Measurements from ENCODE around the gene EPB41L4A.
A peak's percentile ranks its signal among the peaks of the same experiment; 100 is the strongest.

EPB41L4A gene

GRCh38 chr5:112306956-112307355 lies 112.1 kb downstream of the EPB41L4A start:
- DNase-seq: no peak

- no peak for DNase-seq
These were observed 114.3 kb downstream of the EPB41L4A start for GRCh38 chr5:112304743-112305142.

DNA sequence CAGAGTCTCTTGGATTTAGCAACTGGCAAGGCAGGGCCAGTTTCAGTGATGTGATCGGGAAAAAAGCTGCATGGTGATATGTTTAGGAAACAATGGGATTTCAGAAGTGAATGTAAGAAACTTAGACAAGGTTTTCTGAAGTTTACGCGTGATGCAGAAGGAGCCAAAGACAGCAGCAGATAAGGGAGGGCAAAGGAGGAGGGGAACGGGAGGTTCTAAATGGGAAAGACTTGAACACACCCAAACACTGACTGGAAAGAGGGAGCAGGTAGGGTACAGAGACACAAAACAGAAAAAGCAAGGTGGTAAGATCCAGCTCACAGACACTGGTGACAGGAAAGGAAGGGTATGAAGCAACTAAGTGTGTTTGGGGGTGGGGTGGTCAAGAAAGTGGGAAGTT lies 115.4 kb downstream of the EPB41L4A start:
- DNase-seq: no peak

DNA sequence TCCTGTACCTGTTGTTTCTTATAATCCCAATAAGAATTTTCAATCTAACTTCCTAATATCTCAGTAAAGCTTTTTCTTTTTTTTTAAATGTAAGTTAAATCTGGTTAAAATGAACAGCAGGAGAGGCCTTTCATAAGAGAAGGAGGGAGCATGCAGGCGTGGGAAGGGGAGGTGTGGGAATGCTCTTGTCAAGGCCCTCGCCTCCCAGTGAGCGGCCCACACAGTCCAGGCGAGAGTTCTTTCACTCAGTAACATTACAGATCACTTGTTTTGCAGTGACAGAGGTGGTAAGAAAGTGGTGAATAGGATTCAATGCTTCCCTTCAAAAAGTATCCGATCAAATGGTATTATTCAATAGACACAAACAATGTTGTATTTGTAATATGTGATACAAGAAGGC lies 125.0 kb downstream of the EPB41L4A start:
- DNase-seq: no peak

GRCh38 chr5:112293587-112293986 lies 125.5 kb downstream of the EPB41L4A start:
- DNase-seq: no peak

GRCh38 chr5:112290691-112291090 lies 128.4 kb downstream of the EPB41L4A start:
- DNase-seq: peak; percentile 5

- DNase-seq: no peak
These were observed 129.6 kb downstream of the EPB41L4A start for GRCh38 chr5:112289465-112289864.

DNA sequence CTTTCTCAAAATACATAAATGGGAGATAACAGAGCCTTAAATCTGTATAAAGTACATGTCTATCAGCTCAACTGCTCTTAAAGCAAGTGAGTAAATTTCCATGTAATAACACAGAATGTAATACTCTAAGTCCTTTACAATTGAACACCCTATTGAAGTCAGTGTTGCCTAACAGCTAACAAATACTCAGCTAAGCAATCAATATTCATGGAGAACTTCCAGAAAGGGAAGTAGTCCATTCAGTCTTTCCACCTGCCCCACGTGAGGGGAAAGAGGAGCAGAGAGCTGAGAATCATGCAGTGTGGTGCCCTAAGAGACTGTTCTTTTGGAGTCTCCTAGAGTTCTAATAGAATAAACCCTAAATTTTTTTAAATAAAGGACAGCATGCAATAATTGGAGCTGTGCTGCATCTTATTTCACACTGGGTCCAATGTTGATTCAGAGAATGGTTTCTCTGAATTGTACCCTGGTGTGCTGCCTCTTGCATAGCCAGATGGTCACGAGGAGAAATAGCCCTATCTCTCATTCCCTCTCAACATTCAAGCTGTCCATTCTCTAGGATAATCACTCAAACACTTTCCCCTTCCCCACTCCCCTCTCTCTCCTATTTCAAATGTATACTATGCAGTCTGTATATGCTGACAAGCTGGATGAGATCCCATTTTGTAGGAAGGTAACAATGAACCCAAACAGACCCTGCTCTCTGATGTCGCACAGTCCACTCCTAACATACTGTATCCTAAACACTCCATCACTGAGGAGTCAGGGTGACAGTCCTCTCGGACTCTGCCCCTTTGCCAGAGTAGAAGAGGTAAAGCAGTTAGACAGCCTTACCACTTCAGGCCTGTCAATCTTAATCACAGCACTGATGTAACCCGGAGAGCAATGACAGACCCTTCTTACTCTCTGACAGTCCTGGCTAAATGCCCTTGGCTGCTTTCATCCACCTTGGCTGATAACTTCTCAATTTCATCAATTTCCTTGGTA lies 134.8 kb downstream of the EPB41L4A start:
- peak; percentile 22 for DNase-seq

- DNase-seq: no peak
These were observed 136.0 kb downstream of the EPB41L4A start for GRCh38 chr5:112283034-112283582.

DNA sequence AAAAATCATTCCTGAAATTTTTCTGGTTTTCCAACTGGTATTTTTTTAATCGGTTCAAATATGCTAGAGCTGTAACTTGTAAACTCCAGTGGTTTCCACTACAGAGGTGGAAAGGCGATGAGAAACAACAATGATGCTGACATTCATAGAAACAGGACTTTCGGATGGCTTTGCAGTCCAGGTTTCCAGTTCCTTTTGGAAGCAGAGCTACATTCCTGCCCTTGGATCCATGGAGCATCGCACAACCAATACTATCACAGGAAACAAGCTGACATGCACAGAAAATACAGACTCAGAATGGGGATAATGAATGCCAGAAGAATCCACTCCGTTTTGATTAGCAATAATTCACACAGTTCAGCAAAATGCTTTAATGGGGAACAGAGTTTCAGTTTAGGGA lies 140.0 kb downstream of the EPB41L4A start:
- no peak for DNase-seq

DNA sequence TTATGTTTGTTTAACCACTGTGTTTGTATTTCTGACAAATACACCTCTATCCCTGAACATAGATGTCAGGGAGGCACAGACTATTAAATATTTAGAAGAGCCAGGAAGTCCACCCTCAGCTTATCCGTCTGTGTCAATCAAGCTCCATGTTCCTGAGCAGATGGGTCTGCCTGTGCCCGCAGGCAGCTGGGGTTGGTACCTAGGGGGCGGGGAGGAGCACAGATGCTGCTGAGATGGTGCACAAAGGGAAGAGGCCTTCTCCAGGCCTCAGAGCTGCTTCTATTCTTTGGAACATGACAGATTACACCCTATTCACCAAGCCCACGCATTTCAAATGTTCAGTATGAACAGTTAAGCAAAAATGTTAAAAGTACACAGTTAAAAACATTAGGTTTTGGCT lies 142.1 kb downstream of the EPB41L4A start:
- DNase-seq: no peak

- DNase-seq: no peak
These were observed 143.4 kb downstream of the EPB41L4A start for GRCh38 chr5:112275671-112276070.

- DNase-seq: no peak
These were observed 148.5 kb downstream of the EPB41L4A start for GRCh38 chr5:112270299-112271293.

DNA sequence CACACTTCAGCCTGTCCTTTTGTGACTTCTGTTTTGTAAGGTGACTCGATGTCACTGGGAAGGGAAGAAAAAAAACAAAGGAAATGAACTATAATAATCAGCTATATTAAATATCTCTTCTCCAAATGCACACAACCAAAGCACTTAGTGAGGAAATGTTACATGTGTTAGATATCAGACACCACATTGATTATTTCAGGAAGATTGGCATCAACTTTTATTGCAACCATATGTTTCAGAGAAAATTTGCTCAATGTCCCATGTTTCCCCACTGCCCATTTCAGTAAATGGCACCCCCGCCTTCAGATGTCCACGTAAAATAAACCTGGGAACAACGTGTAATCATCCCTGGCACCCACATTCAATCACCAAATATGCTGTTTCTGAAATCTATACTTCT lies 151.8 kb downstream of the EPB41L4A start:
- DNase-seq: no peak

DNA sequence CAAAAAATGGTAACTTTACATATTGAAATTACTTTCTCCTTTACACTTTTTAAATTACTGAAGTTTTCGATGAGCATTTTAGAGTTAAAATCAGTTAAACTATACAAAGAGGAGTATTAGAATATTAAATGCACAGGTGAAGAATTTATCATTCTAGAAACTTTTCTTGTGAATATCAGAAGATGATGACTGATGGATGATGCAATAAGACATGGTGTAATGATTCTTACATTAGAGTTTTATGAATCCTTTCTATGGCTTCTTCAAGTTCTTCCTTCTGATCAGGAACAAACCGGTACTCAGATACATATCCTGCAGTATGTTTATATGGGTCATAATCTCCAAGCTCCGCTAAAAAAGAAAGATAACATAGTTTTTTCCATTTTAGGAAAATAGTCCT lies 154.4 kb downstream of the EPB41L4A start:
- DNase-seq: no peak

- no peak for DNase-seq
These were observed 154.9 kb downstream of the EPB41L4A start for GRCh38 chr5:112264151-112264550.

- DNase-seq: peak; percentile 15
These were observed 155.6 kb downstream of the EPB41L4A start for GRCh38 chr5:112263469-112263868.

- no peak for DNase-seq
These were observed 160.5 kb downstream of the EPB41L4A start for GRCh38 chr5:112258571-112258970.

DNA sequence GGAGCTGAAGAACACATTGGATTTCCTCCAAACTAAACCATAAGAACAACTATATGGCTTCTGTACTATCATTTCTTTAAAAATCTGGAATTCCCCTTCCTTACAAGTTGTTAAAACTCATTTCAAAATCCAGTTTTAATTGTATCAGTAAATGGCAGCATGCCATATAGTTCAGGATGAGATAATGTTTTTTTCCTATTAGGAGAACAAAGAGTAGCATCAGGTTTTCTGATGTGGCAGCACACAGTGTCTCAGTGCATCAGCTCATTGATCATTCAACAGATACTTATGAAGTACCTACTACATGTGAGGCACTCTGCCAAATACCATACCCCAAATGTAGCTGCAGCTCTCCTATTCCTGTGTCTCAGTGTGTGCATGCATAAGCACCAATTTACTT lies 161.1 kb downstream of the EPB41L4A start:
- DNase-seq: no peak

DNA sequence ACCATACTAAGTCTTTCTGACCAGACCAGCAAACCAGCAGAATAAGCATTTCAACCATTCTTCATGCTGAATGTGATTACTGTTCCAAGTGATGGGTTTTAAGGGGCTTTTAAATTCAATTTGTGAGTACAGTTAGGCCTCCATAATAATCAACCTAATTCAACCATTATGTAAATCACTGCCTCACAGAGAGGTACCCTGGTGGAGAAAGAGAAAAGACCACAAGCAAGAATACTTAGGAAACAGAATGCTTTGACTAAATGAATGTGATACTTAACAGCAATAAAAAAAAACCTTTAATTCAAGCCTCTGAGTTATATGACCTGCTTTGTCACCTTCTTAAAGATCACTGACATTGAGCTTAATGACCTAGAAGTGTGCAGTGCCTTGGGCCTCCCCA lies 162.1 kb downstream of the EPB41L4A start:
- no peak for DNase-seq

DNA sequence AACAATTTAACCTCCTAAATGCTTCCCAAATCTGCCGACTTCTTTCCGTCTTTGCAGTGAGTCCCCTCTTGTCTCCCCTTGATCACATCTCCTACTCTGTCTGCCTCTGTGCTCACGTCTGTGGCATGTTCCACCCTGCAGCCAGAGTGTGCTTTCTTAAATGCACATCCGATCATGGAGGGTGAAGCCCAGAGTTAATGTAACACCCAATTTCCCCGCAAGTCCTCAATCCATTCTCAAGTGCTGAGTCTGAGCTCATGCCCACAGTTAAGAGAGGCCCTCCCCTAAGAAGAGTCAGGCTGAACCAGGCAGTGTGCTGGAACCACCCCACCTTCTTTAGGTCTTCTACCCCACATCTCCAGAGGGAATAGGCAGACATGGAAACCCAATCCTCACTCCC lies 164.8 kb downstream of the EPB41L4A start:
- no peak for DNase-seq

DNA sequence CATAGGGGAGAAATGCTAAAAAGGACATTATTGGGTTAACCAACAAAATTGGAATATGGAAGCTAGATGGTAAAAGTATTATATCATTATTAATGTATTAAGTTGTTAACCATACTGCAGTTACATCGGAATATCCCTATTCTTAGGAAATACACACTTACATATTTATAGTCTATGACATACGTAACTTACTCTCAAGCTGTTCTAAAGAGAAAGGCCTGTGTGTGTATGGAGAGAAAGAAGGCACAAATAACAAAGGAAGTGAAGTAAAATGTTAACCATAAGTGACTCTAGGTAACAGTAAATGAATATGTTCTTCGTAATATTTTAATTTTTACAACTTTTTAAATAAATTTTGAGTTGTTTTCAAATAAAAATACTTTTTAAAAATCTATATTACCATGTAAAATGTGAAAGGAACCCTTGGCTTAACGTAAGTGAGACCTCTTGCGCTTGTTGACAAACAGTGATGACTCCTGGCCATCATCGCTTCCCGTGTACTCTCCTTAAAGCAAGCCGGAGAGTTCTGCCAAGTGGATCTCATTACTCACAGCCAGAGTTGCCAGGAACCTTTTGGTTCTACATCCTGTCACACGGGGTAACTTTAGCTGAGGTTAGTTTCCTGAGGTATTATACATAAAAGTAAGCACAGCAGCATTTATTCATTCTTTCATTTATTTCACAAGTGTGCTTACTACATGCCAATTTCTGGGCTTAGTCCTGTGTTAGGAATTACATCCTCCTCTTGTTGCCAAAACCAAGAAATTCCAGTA lies 165.4 kb downstream of the EPB41L4A start:
- no peak for DNase-seq
